HEK293T (cell line): ENCODE data around the gene ANKRD44.

Experiments used
- ELF4 ChIP-seq: fragments of 450-650 bp; IDR thresholded peaks from 2 replicates; pipeline ENCODE4 v1.6.1; 2017; ENCODE audit warnings: antibody characterized with exemption
- NFRKB ChIP-seq: fragments of 450-650 bp; IDR thresholded peaks from 2 replicates; pipeline ENCODE4 v1.6.1; 2016; ENCODE audit warnings: mild to moderate bottlenecking, moderate library complexity

DNA sequence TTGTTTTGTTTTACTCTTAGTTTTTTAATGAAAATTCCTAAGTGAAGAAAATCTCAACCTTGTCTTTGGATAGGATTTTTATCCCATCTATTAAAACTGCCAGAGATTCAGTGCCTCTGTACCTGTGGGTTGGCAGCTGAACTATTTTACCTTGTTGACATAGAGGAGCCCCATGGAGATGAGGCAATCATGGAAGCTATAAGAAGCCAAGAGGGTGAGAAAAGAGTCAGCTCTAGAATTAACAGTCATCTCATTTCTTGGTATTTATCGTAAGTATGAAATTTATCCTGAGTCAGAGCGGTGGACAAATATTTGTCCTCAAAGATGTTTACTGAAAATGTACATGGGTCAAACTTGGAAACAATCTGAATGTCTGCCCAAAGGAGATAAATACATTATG, 348.3 kb downstream of the ANKRD44 start:
- TF ChIP-seq ELF4 = no peak
- TF ChIP-seq NFRKB = no peak
